ENCODE measurements around the gene ARSG. TPM values are rescaled to one million over a fixed set of nuclear protein-coding genes. Genes with fewer than 3 reads are reported as not detected.
"Not testable (repeated sequence)": the region's sequence is repeated elsewhere in the genome, so short reads cannot be mapped to it uniquely, and the experiment has no call there.

ARSG gene
- total RNA-seq, 2 donors from 2014 or later, result 3.1 to 3.6 TPM

GRCh38 chr17:68249354-68249765, 41.9 kb upstream of the ARSG start:
- H3K9me3 ChIP-seq, result no peaks in the 10 kb centered on the region
- no peak overlapping the region for H3K4me3 ChIP-seq
- peaks cover 0 to 15% of the 10 kb centered on the region in 2 donors for H3K4me1 ChIP-seq
- peak overlapping the region; percentile 98 for H3K27ac ChIP-seq
- no peaks in the 10 kb centered on the region for H3K27me3 ChIP-seq
- peaks cover 7% of the 10 kb centered on the region for H3K36me3 ChIP-seq
- TF ChIP-seq CTCF (IDR thresholded peaks at IDR 0.05), result no peak
- no peak for DNase-seq (ENCODE audit: low spot score)

- not testable (repeated sequence) for H3K27me3 ChIP-seq; DNase-seq (ENCODE audit: low spot score); H3K9me3 ChIP-seq; H3K4me3 ChIP-seq; H3K27ac ChIP-seq
- Histone ChIP-seq H3K36me3 (peaks cover 30% of the 10 kb centered on the region), H3K4me1 (peaks cover 0 to 12% of the 10 kb centered on the region in 2 donors)
Observed at GRCh38 chr17:68253426-68253825, 37.9 kb upstream of the ARSG start.

GRCh38 chr17:68255151-68255550, 36.1 kb upstream of the ARSG start:
- TF ChIP-seq CTCF (IDR thresholded peaks at IDR 0.05), result no peak
- Histone ChIP-seq H3K4me3 (no peak overlapping the region), H3K36me3 (peaks cover 30% of the 10 kb centered on the region), H3K27me3 (no peaks in the 10 kb centered on the region), H3K9me3 (no peaks in the 10 kb centered on the region), H3K27ac (no peak overlapping the region), H3K4me1 (peaks cover 0 to 13% of the 10 kb centered on the region in 2 donors)
- no peak for DNase-seq (ENCODE audit: low spot score)

- DNase-seq (ENCODE audit: low spot score), result no peak
- H3K27ac ChIP-seq, result no peak overlapping the region
- no peaks in the 10 kb centered on the region for H3K9me3 ChIP-seq
- no peak overlapping the region for H3K4me3 ChIP-seq
- H3K36me3 ChIP-seq, result peaks cover 30% of the 10 kb centered on the region
- H3K4me1 ChIP-seq, result peaks cover 0 to 13% of the 10 kb centered on the region in 2 donors
- no peaks in the 10 kb centered on the region for H3K27me3 ChIP-seq
- TF ChIP-seq CTCF (IDR thresholded peaks at IDR 0.05), result no peak
Observed at GRCh38 chr17:68255731-68256538, 35.4 kb upstream of the ARSG start.

- Histone ChIP-seq H3K4me1 (peaks cover 0 to 13% of the 10 kb centered on the region in 2 donors), H3K36me3 (peaks cover 30% of the 10 kb centered on the region)
Observed at GRCh38 chr17:68256701-68257100, 34.6 kb upstream of the ARSG start.

GRCh38 chr17:68257934-68258333, 33.4 kb upstream of the ARSG start:
- H3K27ac ChIP-seq, result no peak overlapping the region
- peaks cover 30% of the 10 kb centered on the region for H3K36me3 ChIP-seq
- no peak overlapping the region for H3K4me3 ChIP-seq
- H3K27me3 ChIP-seq, result no peaks in the 10 kb centered on the region
- H3K4me1 ChIP-seq, result peaks cover 0 to 13% of the 10 kb centered on the region in 2 donors
- no peak for DNase-seq (ENCODE audit: low spot score)
- no peak for TF ChIP-seq CTCF (IDR thresholded peaks at IDR 0.05)
- no peaks in the 10 kb centered on the region for H3K9me3 ChIP-seq

More at GRCh38 chr17:68256701-68257100, 34.6 kb upstream of the ARSG start:
- H3K27ac ChIP-seq; H3K4me3 ChIP-seq; H3K9me3 ChIP-seq; DNase-seq (ENCODE audit: low spot score); H3K27me3 ChIP-seq: not testable (repeated sequence)

GRCh38 chr17:68258890-68259647, 32.2 kb upstream of the ARSG start:
- Histone ChIP-seq H3K4me3 (peak overlapping the region in 1 of 2 donors; percentile 24), H3K27ac (peak overlapping the region; percentile 47 to 65)
- DNase-seq (ENCODE audit: low spot score), result not testable (repeated sequence)

GRCh38 chr17:68259648-68259951, 31.7 kb upstream of the ARSG start:
- peak overlapping the region in 1 of 2 donors; percentile 65 for H3K27ac ChIP-seq
- not testable (repeated sequence) for H3K27me3 ChIP-seq; H3K9me3 ChIP-seq; DNase-seq (ENCODE audit: low spot score); H3K4me3 ChIP-seq
- H3K4me1 ChIP-seq, result peaks cover 0 to 16% of the 10 kb centered on the region in 2 donors
- peaks cover 21% of the 10 kb centered on the region for H3K36me3 ChIP-seq

More at GRCh38 chr17:68258890-68259647, 32.2 kb upstream of the ARSG start:
- Histone ChIP-seq H3K4me1 (peaks cover 0 to 16% of the 10 kb centered on the region in 2 donors), H3K36me3 (peaks cover 26% of the 10 kb centered on the region)
- H3K27me3 ChIP-seq, H3K9me3 ChIP-seq: not testable (repeated sequence)
